Mucosa of stomach (tissue), 1 donor: Measurements from ENCODE around the gene TCF20.

ENCODE experiments used
- H3K27me3 ChIP-seq: one replicate; pipeline ENCODE4 v1.7.0; 2013; ENCODE audit warnings: mild to moderate bottlenecking, low read length; ENCODE audit not compliant: control insufficient read depth, insufficient read depth
- H3K36me3 ChIP-seq: one replicate; pipeline ENCODE4 v1.7.0; 2013; ENCODE audit warnings: low read length; ENCODE audit not compliant: control insufficient read depth, insufficient read depth
- H3K4me1 ChIP-seq: one replicate; pipeline ENCODE4 v1.7.0; 2013; ENCODE audit warnings: mild to moderate bottlenecking, low read length; ENCODE audit not compliant: control insufficient read depth, insufficient read depth
- H3K4me3 ChIP-seq: one replicate; pipeline ENCODE4 v1.7.0; 2013; ENCODE audit warnings: low read length
- H3K9ac ChIP-seq: one replicate; pipeline ENCODE4 v1.7.0; 2013; ENCODE audit warnings: mild to moderate bottlenecking, low read length, moderate library complexity
- H3K9me3 ChIP-seq: one replicate; pipeline ENCODE4 v1.7.0; 2013; ENCODE audit warnings: mild to moderate bottlenecking, low read length, moderate library complexity; ENCODE audit not compliant: control insufficient read depth
- donor health status: Pancreatic carcinoma.

TCF20 gene

DNA sequence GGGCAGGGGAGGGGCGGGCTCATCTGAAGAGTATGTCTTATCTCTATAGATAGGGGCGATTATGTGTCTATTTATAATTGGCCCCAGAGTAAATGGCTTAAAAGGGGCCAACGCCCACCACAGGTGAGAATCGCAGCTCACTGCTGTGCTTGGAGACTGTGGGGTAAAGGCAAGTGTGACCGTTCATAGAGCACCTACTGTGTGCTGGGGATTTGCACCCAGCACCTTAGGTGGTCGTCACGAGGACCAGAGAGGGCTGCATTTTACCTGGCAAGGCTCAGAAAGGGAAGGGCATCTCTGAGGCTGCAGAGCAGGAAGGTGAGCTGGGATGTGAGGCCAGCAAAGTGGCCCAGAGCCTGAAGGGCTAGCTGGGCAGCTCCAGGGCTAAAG is 13.7 kb upstream of the TCF20 start:
- Histone ChIP-seq H3K4me1 (peaks cover 13% of the 10 kb centered on the region), H3K9ac (no peak overlapping the region), H3K4me3 (no peak overlapping the region), H3K36me3 (no peaks in the 10 kb centered on the region), H3K9me3 (no peaks in the 10 kb centered on the region), H3K27me3 (peaks cover 31% of the 10 kb centered on the region)

DNA sequence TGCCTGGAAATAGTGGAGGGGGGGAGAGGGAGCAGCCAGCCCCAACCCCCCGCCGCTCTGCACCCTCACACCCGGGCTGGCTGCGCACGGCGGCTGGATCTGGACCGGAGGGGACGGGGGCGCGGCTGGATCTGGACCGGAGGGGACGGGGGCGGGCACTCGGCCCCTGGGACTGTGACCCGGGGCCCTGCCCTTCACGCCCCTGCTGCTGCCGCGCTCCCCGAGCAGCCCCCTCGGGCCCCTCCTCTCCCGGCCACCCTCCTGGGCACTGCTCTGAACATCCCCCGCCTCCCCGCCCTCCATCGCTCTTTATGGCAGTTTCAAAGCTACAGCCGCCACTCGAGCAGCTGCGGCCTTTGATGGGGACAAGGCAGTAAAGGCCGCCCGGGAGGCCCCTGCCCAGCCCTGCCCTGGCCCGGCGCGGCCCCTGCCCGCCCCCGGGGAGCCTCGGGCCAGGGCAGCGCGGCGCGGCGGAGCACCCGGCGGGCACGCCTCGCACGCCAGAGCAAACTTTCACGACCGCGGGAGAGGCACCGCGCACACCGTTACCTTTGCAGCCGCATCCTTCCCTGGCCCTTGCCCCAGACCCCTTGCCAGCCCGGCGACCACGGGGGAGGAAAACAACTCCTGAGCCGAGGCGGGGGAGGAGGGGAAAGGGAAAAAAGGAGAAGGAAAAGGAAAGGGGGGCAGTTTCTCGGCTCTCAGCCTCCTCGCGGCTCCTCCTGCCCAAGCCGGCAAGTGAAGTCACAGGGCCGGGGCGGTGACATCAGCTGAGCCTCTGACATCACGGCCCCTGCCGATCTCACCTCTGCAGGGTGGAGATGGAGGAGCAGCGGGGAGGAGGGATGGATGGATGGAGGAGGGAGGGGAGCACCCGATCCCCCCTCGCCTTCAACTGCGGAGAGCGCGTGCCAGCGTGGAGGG is 13.1 kb upstream of the TCF20 start:
- no peak overlapping the region for H3K4me3 ChIP-seq

DNA sequence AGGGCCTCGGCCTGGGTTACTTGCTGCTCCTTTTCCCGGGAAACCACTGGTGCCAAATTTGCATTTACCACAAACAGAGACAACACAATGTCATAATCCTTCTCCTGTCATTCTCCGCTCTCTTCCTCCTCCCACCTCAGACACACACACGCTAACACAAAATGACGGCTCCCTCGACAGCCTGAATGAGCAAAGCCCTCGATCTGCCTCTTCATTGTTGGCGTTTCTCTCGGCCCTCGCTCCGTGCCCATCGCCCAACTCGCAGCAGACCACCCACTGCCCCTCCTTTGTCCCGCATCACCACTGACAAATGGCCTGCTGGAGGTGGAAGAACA is 12.5 kb upstream of the TCF20 start:
- Histone ChIP-seq H3K4me1 (peaks cover 13% of the 10 kb centered on the region), H3K27me3 (peaks cover 31% of the 10 kb centered on the region), H3K9me3 (no peaks in the 10 kb centered on the region), H3K9ac (no peak overlapping the region), H3K4me3 (no peak overlapping the region), H3K36me3 (no peaks in the 10 kb centered on the region)

More for the DNA sequence above, 13.1 kb upstream of the TCF20 start:
- Histone ChIP-seq H3K4me1 (peaks cover 13% of the 10 kb centered on the region), H3K9ac (no peak overlapping the region), H3K9me3 (no peaks in the 10 kb centered on the region), H3K27me3 (peaks cover 31% of the 10 kb centered on the region), H3K36me3 (no peaks in the 10 kb centered on the region)

DNA sequence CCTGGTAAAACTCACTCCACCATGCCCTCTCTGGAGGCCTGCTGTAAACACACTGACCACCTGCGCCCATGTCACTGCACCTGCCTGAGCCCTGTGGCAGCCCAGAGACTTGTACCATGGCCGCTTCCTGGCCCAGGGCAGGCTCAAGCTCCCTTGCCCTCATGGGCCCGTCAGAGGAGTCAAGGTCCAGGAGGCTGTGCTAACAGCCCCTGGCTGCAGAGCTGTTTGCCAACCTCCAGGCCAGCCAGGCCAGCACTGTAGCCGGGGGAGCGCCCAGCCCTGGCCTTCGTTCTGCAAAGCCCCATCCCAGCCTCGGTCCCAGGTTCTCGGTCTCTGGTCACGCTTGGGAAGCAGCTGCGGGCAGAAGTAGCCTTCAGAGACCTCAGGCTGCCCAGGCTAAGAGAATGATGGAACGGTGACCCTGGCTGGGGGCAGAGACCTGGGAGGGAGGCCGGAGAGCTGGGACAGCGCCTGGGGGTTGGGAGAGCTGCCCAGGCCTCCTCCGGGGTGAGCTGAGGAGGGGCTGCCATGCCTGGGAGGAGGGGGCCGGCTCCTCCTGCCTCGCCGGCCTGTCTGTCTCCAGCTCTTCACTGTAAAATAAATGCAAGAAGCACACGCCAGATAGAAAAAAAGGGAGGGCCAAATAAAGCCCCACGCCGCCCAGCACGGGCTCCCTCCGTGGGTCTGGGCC is 11.9 kb upstream of the TCF20 start:
- no peaks in the 10 kb centered on the region for H3K36me3 ChIP-seq
- peaks cover 31% of the 10 kb centered on the region for H3K27me3 ChIP-seq
- H3K9ac ChIP-seq, result no peak overlapping the region
- no peak overlapping the region for H3K4me3 ChIP-seq
- no peaks in the 10 kb centered on the region for H3K9me3 ChIP-seq
- peaks cover 13% of the 10 kb centered on the region for H3K4me1 ChIP-seq

DNA sequence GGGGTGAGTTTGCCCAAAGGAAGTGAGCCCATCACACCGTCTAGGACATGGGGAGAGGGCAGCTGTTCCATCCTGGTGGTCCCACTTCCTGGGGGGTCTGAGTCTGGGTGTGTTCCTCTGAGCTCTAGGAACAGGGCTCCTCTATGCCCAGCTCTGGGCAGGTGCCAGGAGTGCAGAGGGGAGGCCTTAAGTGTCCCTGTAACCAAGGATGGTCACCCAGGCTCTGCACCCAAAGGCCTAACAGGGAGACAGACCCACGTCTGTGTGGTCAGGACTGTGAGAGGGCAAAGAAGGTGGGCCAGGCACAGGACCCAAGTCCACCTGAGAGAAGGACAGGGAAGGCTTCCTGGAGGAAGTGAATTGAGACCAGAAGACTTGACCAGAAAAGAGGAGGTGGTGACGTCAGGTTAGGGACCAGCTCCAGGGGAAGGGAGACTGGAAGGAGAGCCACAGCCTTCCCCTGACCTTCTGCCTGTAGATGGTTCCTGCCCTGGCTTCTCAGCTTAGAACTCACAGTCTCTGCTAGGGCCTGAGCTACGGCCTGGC is 11.3 kb upstream of the TCF20 start:
- Histone ChIP-seq H3K4me3 (no peak overlapping the region), H3K27me3 (peaks cover 26% of the 10 kb centered on the region), H3K9ac (no peak overlapping the region), H3K4me1 (peaks cover 13% of the 10 kb centered on the region), H3K9me3 (no peaks in the 10 kb centered on the region), H3K36me3 (no peaks in the 10 kb centered on the region)

DNA sequence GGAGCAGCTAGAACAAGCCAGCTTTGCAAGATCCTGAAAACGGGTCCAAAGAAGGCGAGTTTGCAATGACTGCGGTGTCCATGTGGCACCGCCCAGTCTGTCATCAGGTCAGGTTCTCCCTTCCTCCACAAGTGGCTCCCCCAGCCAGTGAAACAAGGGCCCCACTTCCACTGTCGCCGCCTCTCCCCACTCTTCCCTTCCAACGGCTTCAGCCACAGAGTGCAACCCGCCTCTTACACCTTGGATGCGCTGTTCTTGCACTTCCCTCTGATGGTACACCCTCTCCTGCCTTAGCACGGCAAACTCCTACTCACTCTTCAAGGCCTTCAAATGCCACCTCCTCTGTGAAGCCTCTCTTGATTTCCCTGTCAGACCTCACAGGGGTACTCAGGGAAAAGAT is 10.8 kb upstream of the TCF20 start:
- Histone ChIP-seq H3K36me3 (no peaks in the 10 kb centered on the region), H3K4me1 (peaks cover 13% of the 10 kb centered on the region), H3K9me3 (no peaks in the 10 kb centered on the region), H3K27me3 (peaks cover 26% of the 10 kb centered on the region), H3K4me3 (no peak overlapping the region), H3K9ac (no peak overlapping the region)

DNA sequence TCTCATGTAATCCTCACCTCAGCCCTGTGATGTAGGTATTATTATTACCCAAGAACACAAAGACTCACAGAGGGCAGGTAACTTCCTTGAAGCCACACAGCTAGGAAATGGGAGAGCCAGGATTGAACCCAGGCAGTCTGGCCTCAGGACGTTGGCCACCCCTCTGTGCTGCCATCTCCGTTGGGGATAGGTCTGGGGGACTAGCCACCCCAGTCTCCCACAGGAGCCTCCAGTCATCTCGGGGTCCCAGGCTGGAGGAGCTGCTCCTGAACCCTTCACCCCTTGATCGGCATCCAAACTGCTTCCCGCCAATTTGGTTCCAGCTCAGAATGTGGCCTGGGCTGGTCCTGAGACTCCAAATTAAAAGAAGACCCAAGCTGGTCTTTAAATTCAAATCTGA is 10.4 kb upstream of the TCF20 start:
- no peaks in the 10 kb centered on the region for H3K36me3 ChIP-seq
- no peaks in the 10 kb centered on the region for H3K9me3 ChIP-seq
- H3K27me3 ChIP-seq, result peaks cover 26% of the 10 kb centered on the region
- no peak overlapping the region for H3K4me3 ChIP-seq
- no peak overlapping the region for H3K9ac ChIP-seq
- peaks cover 13% of the 10 kb centered on the region for H3K4me1 ChIP-seq

DNA sequence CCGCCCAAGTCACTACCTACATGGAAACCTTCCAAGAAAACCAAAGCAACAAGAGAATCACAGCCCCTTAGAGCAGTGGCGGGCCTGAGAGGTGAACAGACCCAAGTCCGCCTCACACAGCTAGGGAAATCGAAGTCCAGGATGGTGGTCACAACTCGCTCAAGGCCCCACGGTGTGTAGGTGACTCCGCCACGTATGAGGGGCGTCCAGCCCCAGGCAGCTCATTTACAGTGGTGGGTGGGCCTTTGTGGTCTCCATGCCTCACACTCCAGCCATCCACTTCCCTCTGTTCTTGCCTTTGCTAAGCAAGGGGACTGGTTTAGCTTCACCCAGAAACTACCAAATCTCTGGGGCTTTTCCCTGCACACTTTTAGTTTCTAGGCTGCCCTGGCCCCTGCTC is 9.7 kb upstream of the TCF20 start:
- Histone ChIP-seq H3K36me3 (no peaks in the 10 kb centered on the region), H3K27me3 (peaks cover 25% of the 10 kb centered on the region)

DNA sequence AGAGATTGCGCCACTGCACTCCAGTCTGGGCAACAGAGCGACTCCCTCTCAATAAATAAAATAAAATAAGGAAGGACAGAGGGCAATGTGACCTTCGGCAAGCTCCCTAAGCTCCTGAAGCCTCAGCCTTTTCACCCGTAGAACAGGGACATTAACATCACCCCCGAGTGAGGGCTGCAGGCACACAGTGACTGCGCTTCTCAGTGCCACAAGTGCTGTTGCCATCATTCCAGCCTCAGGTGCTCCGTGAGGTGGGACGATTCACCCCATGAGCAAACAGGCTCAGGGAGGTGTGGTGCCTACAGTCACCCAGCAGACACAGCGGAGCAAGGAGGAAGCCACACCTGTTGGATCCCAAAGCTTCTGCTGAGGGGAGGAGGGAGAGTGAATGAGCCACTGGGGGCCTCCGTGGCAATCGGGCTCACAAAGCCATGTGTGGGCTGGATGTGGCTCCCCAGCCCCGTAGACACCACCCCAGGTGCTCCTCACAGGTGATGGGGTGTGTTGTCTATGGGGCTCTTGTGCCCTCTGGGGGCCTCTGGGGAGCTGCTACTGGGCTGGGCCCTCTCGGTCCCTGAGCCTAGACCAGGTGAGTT is 9.1 kb upstream of the TCF20 start:
- H3K27me3 ChIP-seq, result peaks cover 18% of the 10 kb centered on the region
- no peak overlapping the region for H3K9ac ChIP-seq
- no peaks in the 10 kb centered on the region for H3K9me3 ChIP-seq
- H3K36me3 ChIP-seq, result no peaks in the 10 kb centered on the region
- H3K4me1 ChIP-seq, result peaks cover 13% of the 10 kb centered on the region
- no peak overlapping the region for H3K4me3 ChIP-seq

More for the DNA sequence above, 9.7 kb upstream of the TCF20 start:
- H3K9me3 ChIP-seq, result no peaks in the 10 kb centered on the region
- no peak overlapping the region for H3K9ac ChIP-seq
- peaks cover 13% of the 10 kb centered on the region for H3K4me1 ChIP-seq
- H3K4me3 ChIP-seq, result no peak overlapping the region

DNA sequence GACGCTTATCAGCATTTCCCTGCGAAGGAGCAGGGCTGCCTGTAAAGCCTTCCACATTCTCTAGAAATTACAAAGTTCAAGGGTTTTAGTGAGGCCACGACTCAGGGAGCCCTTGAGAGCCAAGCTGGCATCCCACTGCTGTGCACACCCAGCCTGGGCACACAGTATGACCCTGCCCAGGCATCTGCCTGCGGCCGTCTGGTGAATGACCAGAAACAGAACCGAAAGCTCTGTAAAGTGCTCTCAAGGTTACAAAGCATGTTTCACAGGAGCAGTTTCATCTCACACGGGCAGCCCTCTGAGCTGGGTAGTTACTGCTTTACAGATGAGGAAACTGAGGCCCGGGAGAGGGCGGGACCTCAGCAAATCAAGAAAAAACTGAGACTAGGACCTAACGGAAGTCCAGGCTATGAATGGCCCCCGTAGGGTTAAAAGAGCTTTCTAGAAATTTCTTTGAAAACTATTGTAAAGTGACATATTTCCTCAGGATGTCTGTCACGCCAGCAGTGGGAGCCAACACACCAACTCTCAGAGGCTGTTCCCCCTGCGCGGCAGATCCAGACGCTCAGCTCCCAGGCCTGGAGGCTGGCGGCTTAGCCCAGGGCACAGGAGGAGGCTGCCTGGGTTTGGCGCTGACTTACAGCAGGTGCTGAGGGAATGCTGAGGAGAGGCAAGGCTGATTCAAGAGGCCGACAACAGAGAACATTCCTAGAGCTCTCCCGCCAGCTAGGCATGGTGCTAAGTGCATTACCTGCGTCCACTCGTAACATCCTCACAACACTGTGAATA is 7.7 kb upstream of the TCF20 start:
- peaks cover 6% of the 10 kb centered on the region for H3K27me3 ChIP-seq
- no peaks in the 10 kb centered on the region for H3K9me3 ChIP-seq
- H3K36me3 ChIP-seq, result no peaks in the 10 kb centered on the region
- H3K4me1 ChIP-seq, result peaks cover 6% of the 10 kb centered on the region
- no peak overlapping the region for H3K4me3 ChIP-seq
- H3K9ac ChIP-seq, result no peak overlapping the region

DNA sequence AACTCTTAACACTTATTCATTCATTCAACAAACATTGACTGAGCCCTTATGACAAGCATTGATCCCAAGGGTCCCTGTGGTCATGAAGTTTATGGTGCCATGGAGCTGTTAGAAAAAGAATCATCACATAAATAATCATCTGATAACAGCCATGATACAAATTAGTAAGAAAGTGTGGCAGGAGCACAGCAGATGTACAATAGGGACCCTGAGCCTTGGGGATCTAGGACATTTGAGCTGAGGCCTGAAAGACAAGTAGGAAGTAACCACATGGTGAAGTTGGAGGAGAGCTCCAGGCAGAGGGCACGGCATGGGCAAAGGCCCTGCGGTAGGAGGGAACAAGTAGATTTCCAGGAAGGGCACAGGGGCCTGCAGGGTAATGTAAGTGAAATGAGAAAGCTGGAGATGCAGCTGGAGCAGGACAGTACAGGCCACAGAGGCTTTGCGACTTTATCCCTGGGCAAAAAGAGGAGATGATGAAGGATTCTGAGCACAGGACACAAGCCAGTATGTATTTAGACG is 6.8 kb upstream of the TCF20 start:
- no peaks in the 10 kb centered on the region for H3K36me3 ChIP-seq
- H3K9ac ChIP-seq, result no peak overlapping the region
- H3K4me1 ChIP-seq, result peaks cover 10% of the 10 kb centered on the region
- H3K27me3 ChIP-seq, result no peaks in the 10 kb centered on the region
- no peaks in the 10 kb centered on the region for H3K9me3 ChIP-seq
- no peak overlapping the region for H3K4me3 ChIP-seq
